H1 (cell line): Measurements from ENCODE around the gene SLC35B2. TPM values are rescaled to one million over a fixed set of nuclear protein-coding genes. Genes with fewer than 3 reads are reported as not detected.

ENCODE experiments used
- ASH2L ChIP-seq: fragments of 200-600, 300-600 bp; sonication (generic); IDR thresholded peaks from one replicate; pipeline ENCODE4 v1.7.1; 2017; ENCODE audit warnings: low read length
- BACH1 ChIP-seq: IDR thresholded peaks from 2 replicates; pipeline ENCODE4 v1.6.1; 2012; ENCODE audit warnings: low read length, improper control_type of control experiment
- CHD1 ChIP-seq: IDR thresholded peaks from 2 replicates; pipeline ENCODE4 v1.6.1; 2012; ENCODE audit warnings: low read depth, low read length, improper control_type of control experiment
- CHD2 ChIP-seq: IDR thresholded peaks from 2 replicates; pipeline ENCODE4 v1.6.1; 2012; ENCODE audit warnings: low read length, improper control_type of control experiment
- EZH2 ChIP-seq: fragments of 200-600 bp; sonication (generic); IDR thresholded peaks from 2 replicates; pipeline ENCODE4 v1.7.1; 2012; ENCODE audit warnings: low read depth, mild to moderate bottlenecking, moderate library complexity, low read length, inconsistent platforms; ENCODE audit not compliant: severe bottlenecking
- FOSL1 ChIP-seq: IDR thresholded peaks from 2 replicates; pipeline ENCODE4 v1.6.1; 2011; ENCODE audit warnings: mild to moderate bottlenecking, low read depth, low read length, moderate library complexity; ENCODE audit not compliant: insufficient read depth
- JUND ChIP-seq: IDR thresholded peaks from 2 replicates; pipeline ENCODE4 v1.6.1; 2011; ENCODE audit warnings: mild to moderate bottlenecking, improper control_type of control experiment, low read length
- KDM4A ChIP-seq: IDR thresholded peaks from one replicate; pipeline ENCODE4 v1.7.1; 2012; ENCODE audit warnings: low read depth, mild to moderate bottlenecking, moderate library complexity, low read length, inconsistent platforms; ENCODE audit not compliant: severe bottlenecking
- PHF8 ChIP-seq: fragments of 200-600 bp; sonication (generic); conservative IDR thresholded peaks from 2 replicates; pipeline ENCODE4 v1.7.1; 2012; ENCODE audit warnings: low read depth, mild to moderate bottlenecking, inconsistent platforms, low read length, moderate library complexity
- POU5F1 ChIP-seq: IDR thresholded peaks from 2 replicates; pipeline ENCODE4 v1.6.1; 2011; ENCODE audit warnings: low read depth, mild to moderate bottlenecking, low read length, moderate library complexity
- SAP30 ChIP-seq: fragments of 300-600 bp; sonication (generic); IDR thresholded peaks from 2 replicates; pipeline ENCODE4 v1.7.1; 2012; ENCODE audit warnings: low read length, moderate library complexity, mild to moderate bottlenecking, inconsistent platforms; ENCODE audit not compliant: insufficient read depth, insufficient replicate concordance
- SIN3A ChIP-seq, 2 experiments: IDR thresholded peaks in 1 of 2; conservative IDR thresholded peaks in 1 of 2; 2 replicates each; pipeline ENCODE4 v1.6.1; 2011 to 2012; ENCODE audit warnings: low read length in 2 of 2, improper control_type of control experiment in 1 of 2, low read depth in 1 of 2, mild to moderate bottlenecking in 1 of 2
- SP1 ChIP-seq: IDR thresholded peaks from 2 replicates; pipeline ENCODE4 v1.6.1; 2011; ENCODE audit warnings: low read depth, low read length
- SP4 ChIP-seq: IDR thresholded peaks from 2 replicates; pipeline ENCODE4 v1.6.1; 2012; ENCODE audit warnings: low read length, inconsistent platforms
- TAF7 ChIP-seq: optimal IDR thresholded peaks from 2 replicates; pipeline ENCODE3; 2011; ENCODE audit warnings: low read depth, mild to moderate bottlenecking, inconsistent platforms, low read length, moderate library complexity, borderline replicate concordance
- TCF12 ChIP-seq: IDR thresholded peaks from 2 replicates; pipeline ENCODE4 v1.6.1; 2011; ENCODE audit warnings: low read depth, mild to moderate bottlenecking, low read length
- YY1 ChIP-seq: IDR thresholded peaks from 2 replicates; pipeline ENCODE4 v1.6.1; 2011; ENCODE audit warnings: low read depth, mild to moderate bottlenecking, low read length
- ZNF274 ChIP-seq: IDR thresholded peaks from 2 replicates; pipeline ENCODE4 v1.7.0; 2012; ENCODE audit warnings: low read length, borderline replicate concordance; ENCODE audit errors: extremely low read depth
- polyA plus RNA-seq, 7 experiments: library from polyadenylated mRNA; depleted of rRNA in 3 of 7; stranded (reverse) in 5 of 7; unstranded in 2 of 7; fragments of >200 nt in 5 of 7; fragments of 200-250 nt in 2 of 7; gene quantifications; 1 replicate in 5 of 7; 2 replicates in 1 of 7; 4 replicates in 1 of 7; pipeline versions ENCODE4 v1.2.1 to v1.2.3, GENCODE V29; 2011 to 2013; ENCODE audit warnings: missing spikeins in 2 of 7, mixed read lengths in 2 of 7
- total RNA-seq: library from RNA; stranded (reverse); fragmentation: NEBNext Ultra II Directional; extraction: Animal tissue kit (Norgen Biotek cat#: 25700); gene quantifications from 2 replicates; pipeline ENCODE4 v1.2.1, GENCODE V29; 2021
- TF ChIP-seq, protein P1 (sequence below): IDR thresholded peaks from 2 replicates; pipeline ENCODE4 v1.6.1; 2012; ENCODE audit warnings: low read length, inconsistent platforms
- TF ChIP-seq, protein P2 (sequence below), 3 experiments: IDR thresholded peaks; 1 replicate in 2 of 3; 2 replicates in 1 of 3; pipeline versions ENCODE4 v1.5.1 to v1.6.1; 2011; ENCODE audit warnings: low read length in 3 of 3, mild to moderate bottlenecking in 3 of 3, inconsistent platforms in 2 of 3, low read depth in 1 of 3, moderate library complexity in 1 of 3; ENCODE audit not compliant: insufficient read depth in 1 of 3; ENCODE audit errors: control extremely low read depth in 1 of 3

The SLC35B2 gene
- total and polyA plus RNA-seq, 2 of the 8 experiments (the other 6 are each of a cell fraction or from before 2014, with no cell fraction given) = 29.5 to 65.0 TPM

DNA sequence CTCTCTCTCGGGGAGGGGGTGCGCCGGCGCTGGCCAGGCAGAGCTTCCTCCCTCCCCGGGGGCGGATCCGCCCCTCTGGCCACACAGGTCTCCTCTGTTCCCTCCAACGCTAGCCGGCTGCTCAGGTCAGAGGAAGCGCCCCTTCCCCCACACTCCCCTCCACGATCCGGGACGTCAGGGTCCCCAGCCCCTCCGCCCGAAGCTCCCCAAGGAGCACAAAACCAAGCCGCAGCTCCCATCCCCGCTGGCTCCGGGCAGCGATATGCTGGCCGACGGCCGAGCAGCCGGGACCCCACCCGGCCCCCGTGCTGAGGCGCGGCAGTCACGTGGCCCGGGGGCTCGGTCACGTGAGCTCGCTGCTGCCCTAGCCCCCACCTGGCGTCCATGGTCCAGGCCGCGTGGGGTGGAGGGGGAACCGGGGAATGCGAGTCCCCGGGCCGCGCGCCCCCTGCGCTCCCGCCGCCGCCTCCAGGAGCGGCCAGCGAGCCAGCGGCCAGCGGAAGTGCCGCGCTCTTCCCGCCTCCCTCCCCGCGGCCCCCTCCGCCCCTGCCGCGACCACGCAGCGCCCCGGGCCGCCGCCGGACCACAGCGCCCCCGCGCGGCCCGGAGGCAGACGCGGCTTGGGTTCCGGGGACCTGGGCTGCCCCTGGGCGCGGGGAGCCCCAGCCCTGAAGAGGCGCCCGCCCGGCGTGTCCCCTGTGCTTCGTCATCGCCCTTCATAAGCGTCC is at the start of gene SLC35B2 (continued):
- TF ChIP-seq CHD1 (no peak), SP4 (peak; percentile 94; the same call in 1 of the 2 replicates), CHD2 (no peak), ASH2L (peak; percentile 87), POU5F1 (no peak), FOSL1 (no peak), SP1 (no peak), SIN3A (conservative IDR thresholded peaks at IDR 0.05 in 1 of 2, IDR thresholded peaks at IDR 0.05 in 1 of 2; ENCODE audit: low read depth in 1 of 2, low read length in 2 of 2) (peak; percentile 37 to 90; a peak in 2 of 4 replicates), SAP30 (peak; percentile 84), PHF8 (peak; percentile 87), KDM4A (peak; percentile 49), ZNF274 (no peak), TCF12 (no peak), JUND (no peak), BACH1 (no peak), EZH2 (no peak), TAF7 (peak; percentile 94), YY1 (peak; percentile 50; the same call in 1 of the 2 replicates)
- TF ChIP-seq, protein P1, sequence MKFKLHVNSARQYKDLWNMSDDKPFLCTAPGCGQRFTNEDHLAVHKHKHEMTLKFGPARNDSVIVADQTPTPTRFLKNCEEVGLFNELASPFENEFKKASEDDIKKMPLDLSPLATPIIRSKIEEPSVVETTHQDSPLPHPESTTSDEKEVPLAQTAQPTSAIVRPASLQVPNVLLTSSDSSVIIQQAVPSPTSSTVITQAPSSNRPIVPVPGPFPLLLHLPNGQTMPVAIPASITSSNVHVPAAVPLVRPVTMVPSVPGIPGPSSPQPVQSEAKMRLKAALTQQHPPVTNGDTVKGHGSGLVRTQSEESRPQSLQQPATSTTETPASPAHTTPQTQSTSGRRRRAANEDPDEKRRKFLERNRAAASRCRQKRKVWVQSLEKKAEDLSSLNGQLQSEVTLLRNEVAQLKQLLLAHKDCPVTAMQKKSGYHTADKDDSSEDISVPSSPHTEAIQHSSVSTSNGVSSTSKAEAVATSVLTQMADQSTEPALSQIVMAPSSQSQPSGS = no peak
- TF ChIP-seq, protein P2, sequence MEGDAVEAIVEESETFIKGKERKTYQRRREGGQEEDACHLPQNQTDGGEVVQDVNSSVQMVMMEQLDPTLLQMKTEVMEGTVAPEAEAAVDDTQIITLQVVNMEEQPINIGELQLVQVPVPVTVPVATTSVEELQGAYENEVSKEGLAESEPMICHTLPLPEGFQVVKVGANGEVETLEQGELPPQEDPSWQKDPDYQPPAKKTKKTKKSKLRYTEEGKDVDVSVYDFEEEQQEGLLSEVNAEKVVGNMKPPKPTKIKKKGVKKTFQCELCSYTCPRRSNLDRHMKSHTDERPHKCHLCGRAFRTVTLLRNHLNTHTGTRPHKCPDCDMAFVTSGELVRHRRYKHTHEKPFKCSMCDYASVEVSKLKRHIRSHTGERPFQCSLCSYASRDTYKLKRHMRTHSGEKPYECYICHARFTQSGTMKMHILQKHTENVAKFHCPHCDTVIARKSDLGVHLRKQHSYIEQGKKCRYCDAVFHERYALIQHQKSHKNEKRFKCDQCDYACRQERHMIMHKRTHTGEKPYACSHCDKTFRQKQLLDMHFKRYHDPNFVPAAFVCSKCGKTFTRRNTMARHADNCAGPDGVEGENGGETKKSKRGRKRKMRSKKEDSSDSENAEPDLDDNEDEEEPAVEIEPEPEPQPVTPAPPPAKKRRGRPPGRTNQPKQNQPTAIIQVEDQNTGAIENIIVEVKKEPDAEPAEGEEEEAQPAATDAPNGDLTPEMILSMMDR (IDR thresholded peaks at IDR 0.05; ENCODE audit: control extremely low read depth in 1 of 3, insufficient read depth in 1 of 3, low read depth in 1 of 3, low read length in 3 of 3) = peak in 2 of 3 experiments; percentile 70 to 91; a peak in 3 of 4 replicates
